ENCODE results near the gene EPHA10.

The EPHA10 gene

DNA sequence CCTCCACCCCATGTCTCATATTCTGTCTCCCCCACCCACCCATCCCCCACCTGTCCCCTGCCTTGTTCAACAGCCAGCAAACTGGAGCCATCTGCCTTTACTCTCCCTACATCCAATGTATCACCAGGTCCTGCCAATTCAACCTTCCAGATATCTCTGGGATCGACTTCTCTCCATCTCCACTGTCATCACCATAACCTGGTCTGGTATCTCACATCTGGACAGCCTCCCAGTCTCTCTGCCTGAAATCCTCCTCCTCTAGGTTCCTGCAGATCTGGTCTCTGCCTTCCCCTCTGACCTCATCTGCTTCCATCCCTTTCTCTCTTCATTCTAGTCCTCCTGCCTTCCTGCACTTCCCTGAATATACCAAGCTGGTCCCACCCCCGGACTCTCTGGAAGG, 94.8 kb downstream of the EPHA10 start:
- DNase-seq: no peak

DNA sequence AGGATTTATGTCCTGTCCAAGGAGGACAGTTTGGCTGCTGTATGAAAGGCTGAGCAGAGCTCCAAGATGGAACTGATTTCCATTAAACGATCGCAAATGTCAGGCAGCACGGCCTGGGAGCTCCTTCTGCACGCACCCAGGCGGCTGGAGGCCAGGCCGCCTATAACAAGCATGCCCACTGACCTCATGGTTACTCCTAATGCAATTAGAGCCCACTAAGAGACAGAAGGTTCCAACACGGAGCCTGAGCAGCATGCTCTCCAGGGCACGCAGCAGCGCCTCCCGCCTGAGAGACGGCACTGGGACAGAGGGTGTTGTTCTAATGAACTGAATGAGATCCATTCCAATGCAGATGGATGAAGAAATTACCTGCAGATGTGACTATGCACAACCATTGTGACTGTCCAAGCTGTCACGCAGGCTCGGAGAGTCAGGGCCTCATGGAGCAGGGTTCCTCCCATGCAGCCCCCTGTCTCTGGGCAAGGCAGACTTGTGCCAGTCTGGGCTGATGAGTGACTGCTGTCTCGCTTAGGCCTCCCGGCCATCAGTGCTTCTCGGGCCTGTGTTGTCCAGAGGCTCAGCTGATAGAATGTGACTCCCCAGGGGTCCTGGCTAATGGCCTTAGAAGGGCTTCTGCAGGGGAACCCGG, 97.8 kb downstream of the EPHA10 start:
- DNase-seq: no peak

DNA sequence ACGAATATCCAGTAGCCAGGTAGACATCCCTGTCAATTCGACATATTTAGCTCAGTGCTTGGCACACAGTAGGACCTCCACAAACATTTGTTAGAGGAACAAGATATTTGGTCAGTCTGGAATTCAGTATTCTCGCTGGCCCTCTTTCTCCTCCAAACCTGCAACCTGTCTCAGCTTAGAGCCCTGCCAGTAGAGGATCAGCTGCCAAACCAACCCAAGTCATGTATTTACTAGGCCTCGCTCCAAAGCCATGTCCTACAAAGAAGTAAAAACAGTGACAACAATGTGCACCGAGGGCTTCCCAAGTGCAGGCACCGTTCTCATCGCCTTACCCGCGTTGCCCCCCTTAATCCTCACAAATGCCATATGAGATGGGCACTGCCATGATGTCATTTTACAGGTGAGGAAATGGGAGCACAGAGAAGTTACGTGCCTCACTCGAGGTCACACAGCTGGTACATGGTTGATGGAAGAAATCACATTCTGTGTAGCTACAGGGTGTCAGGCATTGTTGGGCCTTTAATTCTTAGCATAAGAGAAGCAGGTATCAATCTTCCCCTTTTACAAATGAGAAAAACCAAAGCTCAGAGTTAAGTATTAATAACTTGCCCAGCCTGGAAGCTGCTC, 98.6 kb downstream of the EPHA10 start:
- DNase-seq: no peak
